NCI-H2227 (cell line): ENCODE results near the gene C1GALT1.
"Not testable (repeated sequence)": the region's sequence is repeated elsewhere in the genome, so short reads cannot be mapped to it uniquely, and the experiment has no call there.

Source experiments
- DNase-seq: peaks from one replicate; lab custom pipeline; 2025; ENCODE audit not compliant: unreplicated experiment; lab: John Stamatoyannopoulos, UW

C1GALT1 gene

GRCh38 chr7:7231865-7232264, 49.5 kb downstream of the C1GALT1 start:
- DNase-seq: no peak

- no peak for DNase-seq
Observed at GRCh38 chr7:7235347-7235746, 53.0 kb downstream of the C1GALT1 start.

GRCh38 chr7:7236041-7236440, 53.7 kb downstream of the C1GALT1 start:
- DNase-seq: no peak

GRCh38 chr7:7237201-7237977, 55.0 kb downstream of the C1GALT1 start:
- DNase-seq: no peak

GRCh38 chr7:7237978-7238267, 55.6 kb downstream of the C1GALT1 start:
- no peak for DNase-seq

GRCh38 chr7:7239346-7239745, 57.0 kb downstream of the C1GALT1 start:
- DNase-seq: no peak

GRCh38 chr7:7242899-7243298, 60.6 kb downstream of the C1GALT1 start:
- DNase-seq: no peak

GRCh38 chr7:7245233-7245632, 62.9 kb downstream of the C1GALT1 start:
- DNase-seq: not testable (repeated sequence)

GRCh38 chr7:7246223-7246622, 63.9 kb downstream of the C1GALT1 start:
- DNase-seq: no peak

- no peak for DNase-seq
Observed at GRCh38 chr7:7247658-7248057, 65.3 kb downstream of the C1GALT1 start.

- DNase-seq: no peak
Observed at GRCh38 chr7:7249814-7250213, 67.5 kb downstream of the C1GALT1 start.

- DNase-seq: no peak
Observed at GRCh38 chr7:7251742-7252141, 69.4 kb downstream of the C1GALT1 start.

GRCh38 chr7:7254319-7254718, 72.0 kb downstream of the C1GALT1 start:
- DNase-seq: no peak

- DNase-seq: no peak
Observed at GRCh38 chr7:7254908-7255307, 72.6 kb downstream of the C1GALT1 start.

GRCh38 chr7:7256731-7257274, 74.5 kb downstream of the C1GALT1 start:
- DNase-seq: no peak

- DNase-seq: no peak
Observed at GRCh38 chr7:7257899-7258692, 75.8 kb downstream of the C1GALT1 start.

GRCh38 chr7:7261863-7262262, 79.5 kb downstream of the C1GALT1 start:
- DNase-seq: no peak

- no peak for DNase-seq
Observed at GRCh38 chr7:7263297-7264230, 81.2 kb downstream of the C1GALT1 start.

GRCh38 chr7:7264306-7265040, 82.1 kb downstream of the C1GALT1 start:
- no peak for DNase-seq
